ENCODE results near the gene SFMBT1.

- TF ChIP-seq, protein P1, sequence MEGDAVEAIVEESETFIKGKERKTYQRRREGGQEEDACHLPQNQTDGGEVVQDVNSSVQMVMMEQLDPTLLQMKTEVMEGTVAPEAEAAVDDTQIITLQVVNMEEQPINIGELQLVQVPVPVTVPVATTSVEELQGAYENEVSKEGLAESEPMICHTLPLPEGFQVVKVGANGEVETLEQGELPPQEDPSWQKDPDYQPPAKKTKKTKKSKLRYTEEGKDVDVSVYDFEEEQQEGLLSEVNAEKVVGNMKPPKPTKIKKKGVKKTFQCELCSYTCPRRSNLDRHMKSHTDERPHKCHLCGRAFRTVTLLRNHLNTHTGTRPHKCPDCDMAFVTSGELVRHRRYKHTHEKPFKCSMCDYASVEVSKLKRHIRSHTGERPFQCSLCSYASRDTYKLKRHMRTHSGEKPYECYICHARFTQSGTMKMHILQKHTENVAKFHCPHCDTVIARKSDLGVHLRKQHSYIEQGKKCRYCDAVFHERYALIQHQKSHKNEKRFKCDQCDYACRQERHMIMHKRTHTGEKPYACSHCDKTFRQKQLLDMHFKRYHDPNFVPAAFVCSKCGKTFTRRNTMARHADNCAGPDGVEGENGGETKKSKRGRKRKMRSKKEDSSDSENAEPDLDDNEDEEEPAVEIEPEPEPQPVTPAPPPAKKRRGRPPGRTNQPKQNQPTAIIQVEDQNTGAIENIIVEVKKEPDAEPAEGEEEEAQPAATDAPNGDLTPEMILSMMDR (IDR thresholded peaks at IDR 0.05 in 2 of 3, conservative IDR thresholded peaks at IDR 0.05 in 1 of 3; ENCODE audit: borderline replicate concordance in 1 of 3, insufficient read depth in 1 of 3, low read depth in 2 of 3, low read length in 2 of 3): no peak
- TF ChIP-seq POLR2AphosphoS5 (IDR thresholded peaks at IDR 0.05; ENCODE audit: low read depth, low read length): peak; percentile 76
- TF ChIP-seq, protein P2, sequence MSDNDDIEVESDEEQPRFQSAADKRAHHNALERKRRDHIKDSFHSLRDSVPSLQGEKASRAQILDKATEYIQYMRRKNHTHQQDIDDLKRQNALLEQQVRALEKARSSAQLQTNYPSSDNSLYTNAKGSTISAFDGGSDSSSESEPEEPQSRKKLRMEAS (IDR thresholded peaks at IDR 0.05): no peak; the same call in 1 of the 2 replicates
- TF ChIP-seq, protein P3, sequence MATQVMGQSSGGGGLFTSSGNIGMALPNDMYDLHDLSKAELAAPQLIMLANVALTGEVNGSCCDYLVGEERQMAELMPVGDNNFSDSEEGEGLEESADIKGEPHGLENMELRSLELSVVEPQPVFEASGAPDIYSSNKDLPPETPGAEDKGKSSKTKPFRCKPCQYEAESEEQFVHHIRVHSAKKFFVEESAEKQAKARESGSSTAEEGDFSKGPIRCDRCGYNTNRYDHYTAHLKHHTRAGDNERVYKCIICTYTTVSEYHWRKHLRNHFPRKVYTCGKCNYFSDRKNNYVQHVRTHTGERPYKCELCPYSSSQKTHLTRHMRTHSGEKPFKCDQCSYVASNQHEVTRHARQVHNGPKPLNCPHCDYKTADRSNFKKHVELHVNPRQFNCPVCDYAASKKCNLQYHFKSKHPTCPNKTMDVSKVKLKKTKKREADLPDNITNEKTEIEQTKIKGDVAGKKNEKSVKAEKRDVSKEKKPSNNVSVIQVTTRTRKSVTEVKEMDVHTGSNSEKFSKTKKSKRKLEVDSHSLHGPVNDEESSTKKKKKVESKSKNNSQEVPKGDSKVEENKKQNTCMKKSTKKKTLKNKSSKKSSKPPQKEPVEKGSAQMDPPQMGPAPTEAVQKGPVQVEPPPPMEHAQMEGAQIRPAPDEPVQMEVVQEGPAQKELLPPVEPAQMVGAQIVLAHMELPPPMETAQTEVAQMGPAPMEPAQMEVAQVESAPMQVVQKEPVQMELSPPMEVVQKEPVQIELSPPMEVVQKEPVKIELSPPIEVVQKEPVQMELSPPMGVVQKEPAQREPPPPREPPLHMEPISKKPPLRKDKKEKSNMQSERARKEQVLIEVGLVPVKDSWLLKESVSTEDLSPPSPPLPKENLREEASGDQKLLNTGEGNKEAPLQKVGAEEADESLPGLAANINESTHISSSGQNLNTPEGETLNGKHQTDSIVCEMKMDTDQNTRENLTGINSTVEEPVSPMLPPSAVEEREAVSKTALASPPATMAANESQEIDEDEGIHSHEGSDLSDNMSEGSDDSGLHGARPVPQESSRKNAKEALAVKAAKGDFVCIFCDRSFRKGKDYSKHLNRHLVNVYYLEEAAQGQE (IDR thresholded peaks at IDR 0.05; ENCODE audit: low read depth): no peak
- TF ChIP-seq POLR2A (IDR thresholded peaks at IDR 0.05; ENCODE audit: borderline replicate concordance, extremely low read depth, insufficient read depth, insufficient read length): peak; percentile 41
- no peak for TF ChIP-seq CEBPB (IDR thresholded peaks at IDR 0.05; ENCODE audit: low read depth)
- TF ChIP-seq YY1 (IDR thresholded peaks at IDR 0.05; ENCODE audit: extremely low read depth, insufficient replicate concordance, low read depth, low read length): no peak
- no peak for TF ChIP-seq JUND (IDR thresholded peaks at IDR 0.05)
- TF ChIP-seq ZNF274 (IDR thresholded peaks at IDR 0.05; ENCODE audit: low read depth, low read length): no peak
- TF ChIP-seq TCF7L2 (IDR thresholded peaks at IDR 0.05; ENCODE audit: borderline replicate concordance, extremely low read depth, insufficient read depth, insufficient read length): no peak
- TF ChIP-seq EZH2phosphoT487 (IDR thresholded peaks at IDR 0.05; ENCODE audit: borderline replicate concordance): no peak
Observed at GRCh38 chr3:52897130-52898122, 148.4 kb downstream of the SFMBT1 start, which contains the start of gene STIMATE.
